ENCODE results near the gene CNDP1.

Gene CNDP1

GRCh38 chr18:74617486-74617885 lies 83.2 kb downstream of the CNDP1 start:
- TF ChIP-seq, protein P1, sequence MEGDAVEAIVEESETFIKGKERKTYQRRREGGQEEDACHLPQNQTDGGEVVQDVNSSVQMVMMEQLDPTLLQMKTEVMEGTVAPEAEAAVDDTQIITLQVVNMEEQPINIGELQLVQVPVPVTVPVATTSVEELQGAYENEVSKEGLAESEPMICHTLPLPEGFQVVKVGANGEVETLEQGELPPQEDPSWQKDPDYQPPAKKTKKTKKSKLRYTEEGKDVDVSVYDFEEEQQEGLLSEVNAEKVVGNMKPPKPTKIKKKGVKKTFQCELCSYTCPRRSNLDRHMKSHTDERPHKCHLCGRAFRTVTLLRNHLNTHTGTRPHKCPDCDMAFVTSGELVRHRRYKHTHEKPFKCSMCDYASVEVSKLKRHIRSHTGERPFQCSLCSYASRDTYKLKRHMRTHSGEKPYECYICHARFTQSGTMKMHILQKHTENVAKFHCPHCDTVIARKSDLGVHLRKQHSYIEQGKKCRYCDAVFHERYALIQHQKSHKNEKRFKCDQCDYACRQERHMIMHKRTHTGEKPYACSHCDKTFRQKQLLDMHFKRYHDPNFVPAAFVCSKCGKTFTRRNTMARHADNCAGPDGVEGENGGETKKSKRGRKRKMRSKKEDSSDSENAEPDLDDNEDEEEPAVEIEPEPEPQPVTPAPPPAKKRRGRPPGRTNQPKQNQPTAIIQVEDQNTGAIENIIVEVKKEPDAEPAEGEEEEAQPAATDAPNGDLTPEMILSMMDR (IDR thresholded peaks at IDR 0.05; ENCODE audit: poor library complexity, severe bottlenecking) = no peak
- Histone ChIP-seq H3K27ac (ENCODE audit: poor library complexity, severe bottlenecking) (no peak overlapping the region), H3K27me3 (ENCODE audit: insufficient read depth, poor library complexity, severe bottlenecking) (no peaks in the 10 kb centered on the region), H3K4me3 (ENCODE audit: severe bottlenecking) (no peak overlapping the region), H3K4me1 (ENCODE audit: insufficient read depth, poor library complexity, severe bottlenecking) (peaks cover 2% of the 10 kb centered on the region), H3K36me3 (ENCODE audit: low read depth) (no peaks in the 10 kb centered on the region), H3K9me3 (ENCODE audit: severe bottlenecking) (no peaks in the 10 kb centered on the region)
- ATAC-seq (ENCODE audit: low read depth) (no peak), DNase-seq (ENCODE audit: low spot score) (no peak)

DNA sequence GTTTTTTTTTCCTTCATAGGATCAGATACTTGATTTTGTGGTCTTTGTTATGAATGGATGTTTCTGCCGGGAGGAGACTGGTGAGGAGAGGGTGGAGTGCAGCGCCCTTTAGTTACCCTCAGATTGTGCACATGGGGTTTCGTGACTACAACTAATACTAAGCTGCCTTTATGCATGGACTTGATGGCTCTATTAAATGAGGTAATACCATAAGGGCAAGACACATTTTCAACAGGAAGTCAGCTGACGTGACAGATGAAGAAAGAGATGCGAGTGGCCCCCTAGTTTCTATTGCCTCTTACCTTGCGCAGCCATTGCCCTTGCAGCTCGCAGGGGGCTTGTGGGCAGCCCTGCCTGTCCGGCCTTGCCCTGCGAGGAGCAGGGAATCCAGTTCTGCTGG lies 87.8 kb downstream of the CNDP1 start:
- DNase-seq (ENCODE audit: low spot score) (no peak), ATAC-seq (ENCODE audit: low read depth) (no peak)
- H3K27me3 ChIP-seq (ENCODE audit: insufficient read depth, poor library complexity, severe bottlenecking) = no peaks in the 10 kb centered on the region
- no peak overlapping the region for H3K4me3 ChIP-seq (ENCODE audit: severe bottlenecking)
- H3K4me1 ChIP-seq (ENCODE audit: insufficient read depth, poor library complexity, severe bottlenecking) = no peaks in the 10 kb centered on the region
- H3K9me3 ChIP-seq (ENCODE audit: severe bottlenecking) = no peaks in the 10 kb centered on the region
- H3K27ac ChIP-seq (ENCODE audit: poor library complexity, severe bottlenecking) = no peak overlapping the region
- H3K36me3 ChIP-seq (ENCODE audit: low read depth) = no peaks in the 10 kb centered on the region
- TF ChIP-seq, protein P1 (IDR thresholded peaks at IDR 0.05; ENCODE audit: poor library complexity, severe bottlenecking) = no peak

GRCh38 chr18:74623047-74623816 lies 88.9 kb downstream of the CNDP1 start:
- TF ChIP-seq, protein P1 (IDR thresholded peaks at IDR 0.05; ENCODE audit: poor library complexity, severe bottlenecking) = peak; percentile 56

GRCh38 chr18:74624466-74624865 lies 90.2 kb downstream of the CNDP1 start:
- no peak for DNase-seq (ENCODE audit: low spot score)
- ATAC-seq (ENCODE audit: low read depth) = no peak
- H3K9me3 ChIP-seq (ENCODE audit: severe bottlenecking) = no peaks in the 10 kb centered on the region
- H3K27ac ChIP-seq (ENCODE audit: poor library complexity, severe bottlenecking) = no peak overlapping the region
- H3K4me3 ChIP-seq (ENCODE audit: severe bottlenecking) = no peak overlapping the region
- H3K36me3 ChIP-seq (ENCODE audit: low read depth) = no peaks in the 10 kb centered on the region; the same call in 1 of the 2 replicates
- no peaks in the 10 kb centered on the region for H3K4me1 ChIP-seq (ENCODE audit: insufficient read depth, poor library complexity, severe bottlenecking)
- TF ChIP-seq, protein P1 (IDR thresholded peaks at IDR 0.05; ENCODE audit: poor library complexity, severe bottlenecking) = no peak
- no peaks in the 10 kb centered on the region for H3K27me3 ChIP-seq (ENCODE audit: insufficient read depth, poor library complexity, severe bottlenecking)

More at GRCh38 chr18:74623047-74623816, 88.9 kb downstream of the CNDP1 start:
- no peak for DNase-seq (ENCODE audit: low spot score)
- no peaks in the 10 kb centered on the region for H3K27me3 ChIP-seq (ENCODE audit: insufficient read depth, poor library complexity, severe bottlenecking)
- H3K4me3 ChIP-seq (ENCODE audit: severe bottlenecking) = no peak overlapping the region
- H3K9me3 ChIP-seq (ENCODE audit: severe bottlenecking) = no peaks in the 10 kb centered on the region
- ATAC-seq (ENCODE audit: low read depth) = no peak
- no peaks in the 10 kb centered on the region for H3K36me3 ChIP-seq (ENCODE audit: low read depth)
- H3K27ac ChIP-seq (ENCODE audit: poor library complexity, severe bottlenecking) = no peak overlapping the region
- H3K4me1 ChIP-seq (ENCODE audit: insufficient read depth, poor library complexity, severe bottlenecking) = no peaks in the 10 kb centered on the region

GRCh38 chr18:74625157-74625556 lies 90.9 kb downstream of the CNDP1 start:
- DNase-seq (ENCODE audit: low spot score) = no peak
- Histone ChIP-seq H3K36me3 (ENCODE audit: low read depth) (no peaks in the 10 kb centered on the region; the same call in 1 of the 2 replicates), H3K4me1 (ENCODE audit: insufficient read depth, poor library complexity, severe bottlenecking) (no peaks in the 10 kb centered on the region), H3K4me3 (ENCODE audit: severe bottlenecking) (no peak overlapping the region), H3K9me3 (ENCODE audit: severe bottlenecking) (no peaks in the 10 kb centered on the region), H3K27ac (ENCODE audit: poor library complexity, severe bottlenecking) (no peak overlapping the region), H3K27me3 (ENCODE audit: insufficient read depth, poor library complexity, severe bottlenecking) (no peaks in the 10 kb centered on the region)
- ATAC-seq (ENCODE audit: low read depth) = no peak
- TF ChIP-seq, protein P1 (IDR thresholded peaks at IDR 0.05; ENCODE audit: poor library complexity, severe bottlenecking) = no peak
